B cell (primary cell): ENCODE measurements around the gene SPEG.

Experiments used
- EZH2 ChIP-seq: IDR thresholded peaks from 2 replicates; pipeline ENCODE4 v1.6.1; 2012; ENCODE audit warnings: borderline replicate concordance, low read depth, mild to moderate bottlenecking, moderate library complexity, low read length; ENCODE audit not compliant: insufficient read depth, poor library complexity, severe bottlenecking
- TF ChIP-seq, protein P1 (sequence below): fragments of 200-600 bp; IDR thresholded peaks from one replicate; pipeline ENCODE4 v1.8.0; 2022; ENCODE audit warnings: antibody characterized with exemption, mild to moderate bottlenecking

DNA sequence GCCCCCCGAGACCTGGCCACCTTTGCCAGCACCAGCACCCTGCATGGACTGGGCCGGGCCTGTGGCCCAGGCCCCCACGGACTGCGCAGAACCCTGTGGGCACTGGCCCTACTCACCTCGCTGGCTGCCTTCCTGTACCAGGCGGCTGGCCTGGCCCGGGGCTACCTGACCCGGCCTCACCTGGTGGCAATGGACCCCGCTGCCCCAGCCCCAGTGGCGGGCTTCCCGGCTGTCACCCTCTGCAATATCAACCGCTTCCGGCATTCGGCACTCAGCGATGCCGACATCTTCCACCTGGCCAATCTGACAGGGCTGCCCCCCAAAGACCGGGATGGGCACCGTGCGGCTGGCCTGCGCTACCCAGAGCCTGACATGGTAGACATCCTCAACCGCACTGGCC is 80.2 kb downstream of the SPEG start:
- TF ChIP-seq, protein P1, sequence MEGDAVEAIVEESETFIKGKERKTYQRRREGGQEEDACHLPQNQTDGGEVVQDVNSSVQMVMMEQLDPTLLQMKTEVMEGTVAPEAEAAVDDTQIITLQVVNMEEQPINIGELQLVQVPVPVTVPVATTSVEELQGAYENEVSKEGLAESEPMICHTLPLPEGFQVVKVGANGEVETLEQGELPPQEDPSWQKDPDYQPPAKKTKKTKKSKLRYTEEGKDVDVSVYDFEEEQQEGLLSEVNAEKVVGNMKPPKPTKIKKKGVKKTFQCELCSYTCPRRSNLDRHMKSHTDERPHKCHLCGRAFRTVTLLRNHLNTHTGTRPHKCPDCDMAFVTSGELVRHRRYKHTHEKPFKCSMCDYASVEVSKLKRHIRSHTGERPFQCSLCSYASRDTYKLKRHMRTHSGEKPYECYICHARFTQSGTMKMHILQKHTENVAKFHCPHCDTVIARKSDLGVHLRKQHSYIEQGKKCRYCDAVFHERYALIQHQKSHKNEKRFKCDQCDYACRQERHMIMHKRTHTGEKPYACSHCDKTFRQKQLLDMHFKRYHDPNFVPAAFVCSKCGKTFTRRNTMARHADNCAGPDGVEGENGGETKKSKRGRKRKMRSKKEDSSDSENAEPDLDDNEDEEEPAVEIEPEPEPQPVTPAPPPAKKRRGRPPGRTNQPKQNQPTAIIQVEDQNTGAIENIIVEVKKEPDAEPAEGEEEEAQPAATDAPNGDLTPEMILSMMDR = no peak
- no peak for TF ChIP-seq EZH2
